Measurements from ENCODE around the gene AKT3. TPM values are rescaled to one million over a fixed set of nuclear protein-coding genes. Genes with fewer than 3 reads are reported as not detected.

Gene AKT3
- total RNA-seq, 1 donor from 2014 or later = 55.8 TPM

DNA sequence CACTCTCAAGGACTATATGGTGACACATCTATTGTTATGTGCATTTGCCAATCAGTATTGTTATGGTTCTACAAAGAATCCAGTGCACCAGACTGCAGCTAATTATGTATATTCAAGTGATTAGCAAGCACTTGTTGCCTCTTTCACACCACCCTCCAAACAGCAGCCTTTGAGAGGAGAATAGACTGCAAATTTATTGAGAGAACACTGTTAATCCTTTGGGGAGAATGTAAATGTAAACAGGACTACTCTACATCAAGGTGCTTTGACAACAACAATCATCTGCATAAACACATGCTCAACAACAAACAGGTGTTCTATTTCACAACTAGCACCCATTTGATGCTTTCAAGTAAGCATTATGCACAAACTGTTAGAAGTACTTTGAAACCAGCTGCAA lies 117.4 kb downstream of the AKT3 start:
- DNase-seq (ENCODE audit: low spot score) = no peak

DNA sequence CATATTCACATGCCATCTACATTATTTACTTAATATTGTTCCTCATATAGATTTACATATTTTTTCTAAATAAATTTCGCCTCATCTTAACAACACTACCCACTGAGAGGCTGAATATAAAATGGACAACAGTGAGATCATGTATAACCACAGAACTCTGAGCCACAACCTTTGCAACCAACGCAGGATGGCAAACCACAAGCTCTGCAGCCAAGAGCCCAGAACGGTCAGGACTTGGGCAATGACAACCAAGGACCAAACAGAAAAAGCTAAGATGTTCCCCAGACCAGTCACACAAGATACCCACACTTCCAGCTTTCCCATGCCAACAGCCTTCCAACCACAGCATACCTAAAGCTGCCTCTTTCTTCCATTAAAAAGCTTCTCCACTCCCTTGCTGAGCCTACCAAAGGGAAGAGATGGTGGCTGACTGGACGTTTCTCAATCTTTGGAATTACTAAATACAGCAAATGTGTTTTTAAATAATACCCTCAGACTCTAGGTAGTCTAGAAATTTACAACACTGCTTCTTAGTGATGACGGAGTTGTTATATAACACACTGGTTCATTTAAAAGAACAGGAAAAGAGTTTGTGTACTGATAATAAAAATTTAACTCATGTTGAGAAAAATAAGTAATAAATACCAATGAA lies 117.9 kb downstream of the AKT3 start:
- no peak for DNase-seq (ENCODE audit: low spot score)

DNA sequence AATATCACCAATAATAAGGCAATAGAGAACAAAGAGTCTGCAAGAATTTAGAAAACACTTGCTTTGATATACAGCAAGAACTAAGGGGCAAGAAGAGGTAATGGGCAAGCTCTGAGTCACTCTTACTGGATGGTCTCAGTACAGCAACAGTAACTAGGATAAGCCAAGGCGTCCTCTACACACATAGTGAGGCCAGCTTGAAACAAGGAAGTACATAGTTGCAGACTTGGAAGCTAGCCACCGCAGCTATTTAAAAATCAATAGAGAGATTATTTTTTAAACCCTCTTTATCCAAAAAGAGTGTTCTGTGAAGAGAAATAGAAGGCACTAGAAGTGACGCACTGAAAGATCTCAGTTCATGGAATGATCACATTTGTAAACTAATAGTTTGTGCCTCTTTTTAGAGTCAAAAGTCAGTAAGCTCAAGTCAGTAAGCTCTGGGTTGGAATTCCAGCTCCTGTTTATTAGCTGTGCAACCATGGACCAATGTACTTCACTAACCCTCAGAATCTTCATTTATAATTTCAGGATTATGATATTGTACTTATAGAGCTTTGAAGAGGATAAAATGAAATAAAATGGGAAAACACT lies 118.6 kb downstream of the AKT3 start:
- DNase-seq (ENCODE audit: low spot score) = no peak

DNA sequence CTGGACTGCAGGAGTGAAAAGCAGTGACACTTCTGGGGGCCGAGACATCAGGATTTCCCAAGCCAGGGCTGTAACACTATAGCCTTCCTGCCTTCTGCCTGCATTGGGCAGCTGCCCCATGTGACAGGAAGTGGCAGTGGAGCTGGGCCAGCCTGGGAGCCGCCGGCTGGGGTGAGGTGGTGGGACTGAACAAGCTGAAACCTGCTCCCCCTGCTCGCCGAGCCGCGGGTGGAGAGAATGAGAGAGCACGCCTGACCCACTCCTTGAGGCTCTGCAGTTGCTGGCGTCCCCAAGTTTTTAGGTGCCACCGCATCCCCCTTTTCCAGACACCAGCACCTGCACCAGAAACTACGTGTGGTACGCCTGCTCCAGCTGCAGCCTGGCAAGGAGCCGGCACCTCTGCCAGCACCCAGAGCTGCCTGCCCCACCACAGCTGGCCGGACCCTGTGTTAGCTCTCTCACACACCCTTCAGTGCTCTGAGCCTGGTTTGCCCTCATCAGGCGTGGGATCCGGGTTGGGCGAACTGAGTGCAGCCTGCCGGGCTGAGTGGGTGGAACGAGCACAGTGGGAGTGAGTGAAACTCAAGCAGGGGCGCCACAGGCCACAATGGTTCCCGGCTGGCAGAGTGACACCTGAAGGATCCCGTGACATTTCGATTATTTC lies 119.4 kb downstream of the AKT3 start:
- peak; percentile 86 for DNase-seq (ENCODE audit: low spot score)

DNA sequence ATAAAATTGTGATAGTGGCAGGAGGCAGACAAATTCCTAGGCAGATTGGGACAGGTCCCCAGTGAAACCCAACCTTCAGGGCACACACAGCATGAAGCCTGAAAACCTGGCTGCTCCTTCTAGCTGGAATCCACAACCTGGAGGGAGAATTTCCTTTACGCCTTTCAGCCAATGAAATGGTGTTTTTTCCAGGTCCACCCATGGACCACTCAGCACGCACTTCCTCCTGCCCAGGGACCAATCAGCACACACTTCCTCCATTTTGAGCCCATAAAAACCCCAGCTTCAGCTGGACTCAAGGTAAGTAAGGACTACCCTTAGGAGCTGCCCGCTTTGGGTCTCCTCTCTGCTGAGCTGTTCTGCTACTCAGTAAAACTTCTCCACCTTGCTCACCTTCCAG lies 120.1 kb downstream of the AKT3 start:
- DNase-seq (ENCODE audit: low spot score) = no peak

DNA sequence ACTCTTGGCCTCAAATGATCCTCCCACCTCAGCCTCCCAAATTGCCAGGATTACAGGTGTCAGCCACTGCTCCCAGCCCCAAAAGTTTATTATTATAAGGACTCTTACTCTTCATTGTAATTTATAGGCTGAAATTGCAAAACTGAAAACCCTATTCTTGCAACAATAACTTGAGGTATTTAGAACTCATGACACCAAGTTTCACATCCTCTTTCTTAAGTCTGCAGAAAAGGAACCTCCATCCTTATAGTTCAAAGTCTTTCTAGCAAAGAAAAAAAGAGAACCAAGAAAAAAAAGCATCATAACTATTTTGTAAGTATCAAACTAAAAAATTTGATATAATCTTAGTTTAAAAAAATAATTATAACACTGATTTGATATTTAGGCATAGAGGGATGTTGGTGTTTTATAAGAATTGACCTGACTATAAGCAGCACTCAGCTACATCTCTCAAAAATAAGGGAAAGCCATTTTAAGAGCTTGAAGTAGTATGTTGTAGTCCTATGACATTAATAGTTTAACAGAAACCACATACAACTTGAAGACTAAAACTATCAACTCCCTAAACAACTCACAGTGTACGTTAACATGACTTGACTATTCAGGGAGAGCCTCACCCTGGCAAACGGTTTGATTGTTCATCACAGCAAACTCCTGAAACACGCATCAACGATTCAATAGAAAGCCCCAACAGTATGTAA lies 122.4 kb downstream of the AKT3 start:
- no peak for DNase-seq (ENCODE audit: low spot score)

DNA sequence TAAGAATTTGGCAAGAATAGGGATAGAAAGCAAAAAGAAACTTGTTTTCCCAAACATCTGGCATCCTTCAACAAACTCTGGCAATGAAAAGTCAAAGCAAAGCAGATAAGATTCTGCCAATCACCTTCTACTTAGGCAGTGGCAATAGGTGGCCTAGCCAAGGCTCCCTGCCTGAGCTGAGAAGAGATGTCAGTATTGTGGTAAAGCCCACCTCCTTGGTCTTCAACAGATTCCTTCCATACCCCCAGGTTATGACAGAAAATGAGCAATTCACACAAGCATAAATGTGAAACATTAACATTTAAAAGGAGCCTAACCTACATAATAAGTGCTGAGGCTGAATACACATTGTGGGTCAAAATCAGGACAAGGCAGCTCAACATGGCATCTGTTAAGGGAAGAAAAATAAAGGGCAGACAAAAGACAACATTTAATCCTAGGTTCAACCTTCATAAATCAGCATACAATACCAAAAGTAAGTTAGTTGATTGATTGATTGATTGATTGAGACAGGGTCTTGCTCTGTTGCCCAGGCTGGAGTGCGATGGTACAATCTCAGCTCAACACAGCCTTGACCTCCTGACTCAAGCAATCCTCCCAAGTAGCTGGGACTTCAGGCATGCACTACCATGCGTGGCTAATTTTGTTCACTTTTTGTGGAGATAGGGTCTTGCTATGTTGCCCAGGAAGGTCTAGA lies 123.1 kb downstream of the AKT3 start:
- no peak for DNase-seq (ENCODE audit: low spot score)

DNA sequence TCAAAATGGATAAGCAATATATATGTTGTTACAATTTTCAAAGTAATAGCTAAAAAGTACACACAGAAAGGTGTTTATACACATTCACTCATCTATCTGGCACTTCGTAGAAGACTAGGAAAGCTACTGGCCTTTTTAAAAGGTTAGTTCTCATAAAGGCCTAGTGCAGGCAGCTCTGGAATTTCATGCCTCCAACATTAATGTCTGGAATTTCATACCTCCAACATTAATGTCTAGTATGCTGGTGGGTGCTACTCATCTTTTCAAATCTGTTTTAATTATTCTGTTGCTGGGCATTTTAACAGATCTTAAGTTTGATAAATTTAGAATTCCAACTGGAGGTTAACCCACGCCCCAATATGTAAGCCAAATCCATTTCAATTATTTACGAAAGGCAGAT lies 124.2 kb downstream of the AKT3 start:
- no peak for DNase-seq (ENCODE audit: low spot score)

DNA sequence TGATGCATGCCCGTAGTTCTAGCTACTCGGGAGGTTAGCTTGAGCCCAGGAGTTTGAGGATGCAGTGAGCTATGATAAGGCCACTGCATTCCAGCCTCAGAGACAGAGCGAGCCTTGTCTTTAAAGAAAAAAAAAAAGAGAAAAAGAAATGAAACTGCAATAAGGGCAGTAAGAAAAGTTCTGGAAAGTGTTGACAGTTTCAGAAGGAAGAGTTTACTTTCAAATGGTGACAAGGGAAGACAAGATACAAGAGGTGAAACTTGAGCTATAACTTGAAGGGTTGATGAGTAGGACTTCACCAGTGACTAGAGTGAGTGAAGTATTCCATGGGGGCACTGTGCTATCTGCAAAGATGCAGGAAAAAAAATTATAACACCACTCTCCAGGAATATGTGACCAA lies 125.0 kb downstream of the AKT3 start:
- DNase-seq (ENCODE audit: low spot score) = no peak

DNA sequence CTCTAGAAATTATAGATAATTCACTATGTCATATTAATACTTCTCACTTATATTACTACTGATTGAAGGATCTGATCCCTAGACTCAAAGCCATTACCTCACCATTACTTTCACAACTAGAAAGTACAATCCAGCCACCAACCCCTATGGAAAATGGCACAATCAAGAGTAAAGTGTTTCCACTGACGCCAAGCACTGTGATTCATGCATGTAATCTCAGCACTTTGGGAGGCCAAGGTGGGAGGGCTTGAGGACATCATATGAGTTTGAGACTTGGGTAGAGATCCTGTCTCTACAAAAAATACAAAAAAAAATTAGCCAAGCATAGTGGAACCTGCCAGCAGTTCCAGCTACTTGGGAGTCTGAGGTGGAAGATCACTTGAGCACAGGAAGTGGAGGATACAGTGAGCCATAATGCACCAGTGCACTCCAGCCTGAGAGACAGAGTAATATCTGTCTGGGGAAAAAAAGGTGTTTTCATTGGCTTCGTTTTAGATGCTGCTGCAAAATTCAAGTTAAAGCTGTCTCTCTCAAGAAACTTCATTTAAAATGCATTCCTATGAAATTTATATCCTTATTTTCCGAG lies 126.5 kb downstream of the AKT3 start:
- DNase-seq (ENCODE audit: low spot score) = no peak

DNA sequence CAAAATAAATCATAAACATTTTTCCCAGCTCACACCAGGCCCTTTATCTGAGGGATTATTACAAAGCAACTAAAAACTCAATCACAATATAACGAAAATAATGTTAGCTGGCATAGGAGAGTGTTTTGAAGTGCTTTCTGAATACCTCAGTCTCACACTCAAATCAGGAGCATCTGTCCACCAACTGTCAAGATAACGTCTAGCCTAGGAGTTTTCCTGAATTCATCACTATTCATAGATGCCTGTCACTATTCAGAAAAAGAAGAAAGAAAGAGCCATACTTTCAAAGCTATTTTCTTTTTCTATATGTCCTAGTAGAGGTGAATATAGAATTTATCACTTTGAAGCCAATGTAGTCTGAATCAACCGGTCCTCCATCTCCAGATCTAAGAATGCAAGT lies 127.0 kb downstream of the AKT3 start:
- no peak for DNase-seq (ENCODE audit: low spot score)

DNA sequence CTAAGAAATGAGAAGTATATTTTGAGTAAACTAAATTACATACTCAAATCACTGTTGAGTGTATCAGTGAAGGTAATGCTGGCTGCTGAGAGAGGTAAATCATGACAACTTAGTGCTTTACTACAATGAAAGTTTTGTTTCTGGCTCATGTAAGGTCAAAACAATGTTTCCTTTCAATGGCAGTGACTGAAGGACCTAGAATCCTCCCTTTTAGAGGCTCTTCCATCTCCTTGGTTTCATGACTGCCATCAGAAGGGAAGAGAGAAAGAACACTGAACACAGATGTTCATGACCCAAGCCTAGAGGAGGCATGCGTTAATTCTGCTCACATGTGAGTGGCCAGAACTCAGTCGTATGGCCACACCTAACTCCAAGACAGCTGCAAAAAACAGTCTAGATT lies 130.6 kb downstream of the AKT3 start:
- DNase-seq (ENCODE audit: low spot score) = no peak

DNA sequence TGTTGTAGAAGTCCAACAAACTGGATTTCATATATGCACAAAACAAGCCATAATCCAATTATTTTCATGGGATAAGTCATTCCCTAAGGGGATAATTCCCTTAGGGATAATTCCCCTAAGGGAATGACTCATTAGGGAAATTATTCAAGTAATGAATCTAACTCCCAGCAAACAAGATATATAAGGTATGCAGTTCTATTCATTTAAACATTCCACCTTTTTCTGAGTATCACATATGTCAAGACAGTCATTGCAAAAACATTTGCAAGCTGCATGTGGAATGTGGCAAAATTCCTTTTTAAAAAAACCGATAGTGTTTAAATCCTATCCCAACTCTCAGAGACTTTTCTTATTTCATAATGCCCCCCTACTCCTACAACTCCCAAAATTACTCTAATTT lies 131.2 kb downstream of the AKT3 start:
- no peak for DNase-seq (ENCODE audit: low spot score)

DNA sequence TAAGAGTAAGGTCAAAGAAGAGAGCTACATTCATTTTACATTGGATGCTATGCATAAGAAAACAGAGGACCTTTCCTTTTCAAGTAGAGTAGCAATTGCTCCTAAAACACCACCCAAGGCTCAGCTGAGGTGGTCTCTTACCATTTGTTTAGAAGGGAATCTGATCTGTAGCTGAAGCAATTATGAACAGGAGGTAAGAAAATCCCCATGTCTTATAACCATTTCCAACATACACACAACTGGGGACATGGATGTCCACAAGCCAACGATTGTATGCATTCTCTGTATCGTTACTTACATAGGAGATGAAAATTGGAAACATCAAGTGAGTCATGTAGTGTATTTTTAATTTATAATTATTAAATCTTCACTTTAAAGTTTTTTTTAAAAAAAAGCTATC lies 132.0 kb downstream of the AKT3 start:
- DNase-seq (ENCODE audit: low spot score) = no peak

DNA sequence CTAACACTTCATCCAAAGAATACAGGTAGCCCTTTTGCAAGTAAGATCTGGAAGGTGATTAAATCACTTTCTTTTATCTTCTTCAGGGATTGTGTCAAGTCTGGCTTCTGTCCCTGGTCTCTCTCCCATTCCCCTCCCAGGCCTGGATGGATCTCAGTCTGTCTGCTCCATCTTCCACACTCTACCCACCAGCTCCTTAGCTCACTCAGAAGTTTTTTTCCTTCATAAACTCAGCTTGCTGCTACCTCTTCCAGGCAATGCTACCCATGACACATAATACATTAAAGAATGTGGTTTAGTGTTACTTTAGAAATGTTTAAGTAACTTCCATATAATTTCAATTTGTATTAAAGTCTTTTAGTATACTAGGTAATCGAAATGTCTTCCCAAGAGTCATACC lies 133.1 kb downstream of the AKT3 start:
- DNase-seq (ENCODE audit: low spot score) = no peak

DNA sequence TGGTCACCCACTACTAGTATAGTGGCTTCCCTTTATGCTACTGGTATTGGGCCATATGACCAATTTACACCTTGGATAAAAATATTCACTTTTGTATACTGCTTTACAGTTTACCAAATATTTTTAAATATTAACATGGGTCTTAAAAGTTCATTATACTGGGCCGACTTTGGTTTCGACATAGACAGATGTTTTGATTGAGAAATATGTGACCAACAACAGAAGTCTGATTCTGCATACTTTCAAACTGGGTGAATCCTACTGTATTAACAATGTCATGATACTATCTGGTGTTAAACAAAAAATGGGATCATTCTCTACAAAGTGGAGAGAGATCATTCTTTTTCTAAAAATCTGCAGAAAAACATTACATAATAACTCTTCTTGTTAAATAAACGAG lies 134.8 kb downstream of the AKT3 start:
- DNase-seq (ENCODE audit: low spot score) = no peak

DNA sequence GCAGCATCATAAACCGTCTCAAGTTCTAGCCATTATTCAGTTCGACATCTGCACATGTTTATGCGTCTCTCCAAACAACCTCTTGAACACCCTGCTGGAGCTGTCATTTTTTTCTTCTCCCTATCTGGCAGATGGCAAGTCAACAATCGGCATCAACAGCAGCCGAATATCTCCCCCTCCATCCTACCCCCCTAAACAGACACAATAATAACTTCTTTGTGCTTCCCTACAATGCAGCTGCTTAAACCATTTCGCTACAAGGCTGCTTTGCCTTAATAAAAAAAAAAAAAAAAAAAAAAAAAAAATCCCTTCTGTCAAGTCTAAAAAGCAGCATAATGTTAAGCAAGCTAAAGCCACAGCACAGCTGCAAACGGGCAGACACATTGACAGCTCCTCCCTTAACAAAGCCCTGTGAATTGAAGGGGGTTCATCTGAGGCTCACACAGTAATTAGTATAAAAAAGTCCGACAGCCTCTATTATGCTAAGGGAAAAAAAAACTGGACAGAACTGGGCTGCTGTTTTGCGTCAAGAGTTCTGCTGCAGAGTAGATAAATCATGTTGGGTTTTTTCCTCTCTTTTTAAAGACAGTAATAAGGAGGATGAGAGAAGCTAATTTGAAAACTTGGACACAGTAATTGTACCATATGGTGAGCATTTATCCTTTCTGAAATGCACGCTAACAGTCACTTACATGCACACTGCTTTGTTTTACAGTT lies 136.4 kb downstream of the AKT3 start:
- DNase-seq (ENCODE audit: low spot score) = no peak

DNA sequence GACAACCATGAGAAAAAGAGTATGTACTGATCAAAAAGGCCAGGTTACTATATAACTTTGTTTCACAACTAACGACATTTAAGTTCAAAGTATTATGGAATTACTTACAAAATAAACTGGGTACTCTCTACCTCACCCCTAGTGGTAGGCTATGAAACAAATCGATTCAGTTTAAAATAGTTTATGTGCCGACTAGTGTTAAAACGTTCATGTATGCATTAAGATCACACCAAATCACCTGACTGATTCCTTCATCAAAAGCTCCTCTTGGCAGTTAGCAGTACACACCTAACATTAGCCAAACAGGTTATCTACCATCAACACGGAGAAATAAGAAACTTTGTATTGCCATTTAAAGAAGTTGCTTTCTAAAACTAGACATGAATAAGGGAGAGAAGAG lies 137.1 kb downstream of the AKT3 start:
- no peak for DNase-seq (ENCODE audit: low spot score)

DNA sequence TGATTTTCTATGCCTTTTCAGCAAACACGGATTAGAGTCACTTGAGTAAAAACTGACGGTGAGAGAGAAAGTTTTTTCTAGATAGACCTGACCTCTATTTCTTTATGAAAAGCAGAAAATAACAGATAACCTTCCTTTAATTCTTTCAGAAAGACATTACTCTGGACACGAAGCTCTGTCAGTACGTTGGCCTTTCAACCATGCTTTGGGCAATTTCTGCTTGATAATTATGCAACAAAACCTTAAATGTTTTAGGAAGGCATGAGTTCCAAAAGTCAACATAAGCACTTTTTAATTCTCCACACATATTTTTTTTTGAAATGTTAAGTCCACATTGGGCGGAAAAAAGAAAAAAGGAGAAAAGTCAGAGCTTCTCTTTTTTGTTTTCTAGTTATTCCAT lies 137.8 kb downstream of the AKT3 start:
- no peak for DNase-seq (ENCODE audit: low spot score)

DNA sequence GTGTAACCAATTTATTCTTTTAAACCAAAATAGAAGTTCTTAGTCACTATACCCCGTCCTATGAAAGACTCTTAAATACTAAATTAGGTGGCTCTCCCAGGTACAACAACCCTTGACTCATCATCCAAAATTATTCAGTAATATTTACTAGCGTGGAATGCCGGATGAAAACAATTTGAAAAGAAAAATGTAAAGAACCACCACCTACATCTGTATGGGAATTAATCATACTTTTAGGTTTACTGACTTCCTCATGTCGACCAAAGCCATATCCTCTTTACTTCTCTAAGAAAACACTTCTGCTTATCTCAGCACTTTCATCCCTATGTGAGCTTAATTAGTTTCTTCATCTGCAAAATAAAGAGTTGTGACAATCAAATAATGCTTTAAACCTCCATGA lies 139.6 kb downstream of the AKT3 start:
- DNase-seq (ENCODE audit: low spot score) = no peak

DNA sequence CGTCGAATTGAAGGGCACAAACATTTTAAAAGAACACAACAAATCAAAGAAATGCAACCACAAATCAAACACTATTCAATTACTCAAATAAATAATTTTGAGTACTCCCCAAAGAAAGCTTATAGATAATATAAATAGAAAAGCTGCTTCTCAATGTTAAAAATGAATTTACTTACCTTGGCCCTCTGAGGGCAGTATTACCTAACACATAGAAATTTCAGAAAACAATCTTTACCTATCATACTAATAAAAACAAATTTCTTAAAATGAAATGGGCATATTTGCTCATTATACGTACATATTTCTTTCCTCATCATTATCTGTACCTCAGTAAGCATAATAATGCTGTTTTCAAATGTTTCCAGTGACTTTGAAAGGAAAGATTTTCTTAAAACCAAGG lies 141.8 kb downstream of the AKT3 start:
- DNase-seq (ENCODE audit: low spot score) = no peak

Data from mesenteric fat pad (tissue), 1 donor.